H1 (cell line): ENCODE data around the gene HDHD2. TPM values are rescaled to one million over a fixed set of nuclear protein-coding genes. Genes with fewer than 3 reads are reported as not detected.

Experiments
- PHF8 ChIP-seq: fragments of 200-600 bp; sonication (generic); conservative IDR thresholded peaks from 2 replicates; pipeline ENCODE4 v1.7.1; 2012; ENCODE audit warnings: low read depth, mild to moderate bottlenecking, inconsistent platforms, low read length, moderate library complexity
- polyA plus RNA-seq, 7 experiments: library from polyadenylated mRNA; depleted of rRNA in 3 of 7; stranded (reverse) in 5 of 7; unstranded in 2 of 7; fragments of >200 nt in 5 of 7; fragments of 200-250 nt in 2 of 7; gene quantifications; 1 replicate in 5 of 7; 2 replicates in 1 of 7; 4 replicates in 1 of 7; pipeline versions ENCODE4 v1.2.1 to v1.2.3, GENCODE V29; 2011 to 2013; ENCODE audit warnings: missing spikeins in 2 of 7, mixed read lengths in 2 of 7
- total RNA-seq: library from RNA; stranded (reverse); fragmentation: NEBNext Ultra II Directional; extraction: Animal tissue kit (Norgen Biotek cat#: 25700); gene quantifications from 2 replicates; pipeline ENCODE4 v1.2.1, GENCODE V29; 2021

HDHD2 gene
- total and polyA plus RNA-seq, 2 of the 8 experiments (the other 6 are each of a cell fraction or from before 2014, with no cell fraction given): 16.7 to 42.7 TPM

DNA sequence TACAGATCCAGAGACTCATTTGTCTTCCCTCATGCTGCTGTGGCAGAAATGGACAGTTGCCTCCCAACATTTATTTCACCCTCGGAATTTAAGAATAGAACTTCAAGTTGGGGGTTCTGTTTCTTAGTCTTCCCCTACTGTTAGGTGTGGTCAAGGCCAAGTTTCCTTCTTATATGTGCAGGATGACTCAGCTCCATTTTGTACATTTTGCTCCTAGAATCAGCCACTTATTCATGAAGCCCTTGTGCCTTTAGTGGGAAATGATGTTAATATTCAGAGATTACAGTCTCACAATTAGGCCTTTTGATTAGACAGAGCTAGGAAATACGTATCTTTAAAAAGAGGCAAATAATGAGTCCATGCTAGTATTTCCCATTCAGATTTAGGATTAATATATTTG lies 68.7 kb downstream of the HDHD2 start (continued):
- TF ChIP-seq PHF8: no peak
